BLaER1 treated with 17β-estradiol and CSF1 and Interleukin-3, amounts not matched to agents 10 nM and 100 nM (cell line): ENCODE data around the gene NRTN.

Experiments used
- H3K27ac ChIP-seq, 11 experiments: shearing (Covaris generic); formaldehyde crosslinking; 2 replicates each; pipeline ENCODE4 v1.8.1; 2022
- H3K27me3 ChIP-seq, 11 experiments: shearing (Covaris generic); formaldehyde crosslinking; 2 replicates each; pipeline ENCODE4 v1.8.1; 2022
- H3K36me3 ChIP-seq, 11 experiments: shearing (Covaris generic); formaldehyde crosslinking; 2 replicates each; pipeline ENCODE4 v1.8.1; 2022
- H3K4me1 ChIP-seq, 10 experiments: shearing (Covaris generic); formaldehyde crosslinking; 2 replicates each; pipeline ENCODE4 v1.8.1; 2022
- H3K4me2 ChIP-seq, 11 experiments: shearing (Covaris generic); formaldehyde crosslinking; 2 replicates each; pipeline ENCODE4 v1.8.1; 2022
- H3K4me3 ChIP-seq, 10 experiments: shearing (Covaris generic); formaldehyde crosslinking; 2 replicates each; pipeline ENCODE4 v1.8.1; 2022
- H3K9ac ChIP-seq, 11 experiments: shearing (Covaris generic); formaldehyde crosslinking; 2 replicates each; pipeline ENCODE4 v1.8.1; 2022
- H3K9me3 ChIP-seq, 11 experiments: shearing (Covaris generic); formaldehyde crosslinking; replicated peaks in 1 of 11; 2 replicates each; pipeline ENCODE4 v1.8.1; 2022
- H4K20me1 ChIP-seq, 11 experiments: shearing (Covaris generic); formaldehyde crosslinking; 2 replicates each; pipeline ENCODE4 v1.8.1; 2022
- Cebpa-rat ChIP-seq, 11 experiments: shearing (Covaris generic); IDR thresholded peaks; 2 replicates each; pipeline ENCODE4 v1.8.1; 2022

Gene NRTN

GRCh38 chr19:5806133-5806489 is 1.2 kb downstream of the NRTN start:
- no peak overlapping the region for H3K27ac ChIP-seq
- TF ChIP-seq Cebpa-rat (IDR thresholded peaks at IDR 0.05), result no peak
- H3K9me3 ChIP-seq, result no peaks in the 10 kb centered on the region
- H3K9ac ChIP-seq, result peak overlapping the region in 1 of 11 experiments; percentile 53; a peak in 1 of 22 replicates
- H3K4me1 ChIP-seq, result peaks cover 7 to 58% (median 49%) of the 10 kb centered on the region in 10 experiments; a peak in 19 of 20 replicates
- peak overlapping the region in 8 of 11 experiments; percentile 46 to 85 (median 67); a peak in 15 of 22 replicates for H3K4me2 ChIP-seq
- H3K36me3 ChIP-seq, result no peaks in the 10 kb centered on the region
- peaks cover 0 to 5% (median 0%) of the 10 kb centered on the region in 11 experiments; a peak in 3 of 22 replicates for H4K20me1 ChIP-seq
- H3K27me3 ChIP-seq, result peaks cover 20 to 38% (median 27%) of the 10 kb centered on the region in 11 experiments
- peak overlapping the region in 1 of 10 experiments; percentile 57; a peak in 1 of 20 replicates for H3K4me3 ChIP-seq

GRCh38 chr19:5806905-5807304 is 2.0 kb downstream of the NRTN start:
- no peak overlapping the region for H3K4me2 ChIP-seq
- H3K9ac ChIP-seq, result no peak overlapping the region
- peaks cover 7 to 56% (median 45%) of the 10 kb centered on the region in 10 experiments; a peak in 19 of 20 replicates for H3K4me1 ChIP-seq
- H3K4me3 ChIP-seq, result no peak overlapping the region
- peaks cover 20 to 38% (median 27%) of the 10 kb centered on the region in 11 experiments for H3K27me3 ChIP-seq
- H3K9me3 ChIP-seq, result no peaks in the 10 kb centered on the region
- H3K27ac ChIP-seq, result no peak overlapping the region
- peaks cover 0 to 5% (median 0%) of the 10 kb centered on the region in 11 experiments; a peak in 3 of 22 replicates for H4K20me1 ChIP-seq
- no peaks in the 10 kb centered on the region for H3K36me3 ChIP-seq
- TF ChIP-seq Cebpa-rat (IDR thresholded peaks at IDR 0.05), result no peak

- TF ChIP-seq Cebpa-rat (IDR thresholded peaks at IDR 0.05), result no peak
- Histone ChIP-seq H3K9me3 (no peaks in the 10 kb centered on the region), H3K4me1 (peaks cover 6 to 43% (median 31%) of the 10 kb centered on the region in 10 experiments; a peak in 19 of 20 replicates), H3K27me3 (peaks cover 20 to 38% (median 27%) of the 10 kb centered on the region in 11 experiments), H3K4me2 (peak overlapping the region in 9 of 11 experiments; percentile 27 to 69 (median 60); a peak in 18 of 22 replicates), H3K4me3 (no peak overlapping the region), H3K9ac (peak overlapping the region in 6 of 11 experiments; percentile 0 to 51 (median 23); a peak in 4 of 22 replicates), H3K36me3 (no peaks in the 10 kb centered on the region), H3K27ac (peak overlapping the region in 4 of 11 experiments; percentile 1 to 29 (median 20); a peak in 2 of 22 replicates), H4K20me1 (peaks cover 0 to 5% (median 0%) of the 10 kb centered on the region in 11 experiments; a peak in 3 of 22 replicates)
Measured at GRCh38 chr19:5808120-5808816, 3.4 kb downstream of the NRTN start.

GRCh38 chr19:5809053-5809452 is 4.2 kb downstream of the NRTN start:
- peak in 6 of 11 experiments; percentile 15 to 75 (median 34); a peak in 5 of 22 replicates for TF ChIP-seq Cebpa-rat (IDR thresholded peaks at IDR 0.05)
- Histone ChIP-seq H3K9me3 (no peaks in the 10 kb centered on the region), H4K20me1 (peaks cover 0 to 5% (median 0%) of the 10 kb centered on the region in 11 experiments; a peak in 3 of 22 replicates), H3K4me3 (no peak overlapping the region), H3K36me3 (no peaks in the 10 kb centered on the region), H3K27ac (peak overlapping the region in 3 of 11 experiments; percentile 32 to 36 (median 32); a peak in 3 of 22 replicates), H3K4me1 (peaks cover 0 to 37% (median 25%) of the 10 kb centered on the region in 10 experiments; a peak in 17 of 20 replicates), H3K27me3 (peaks cover 20 to 31% (median 25%) of the 10 kb centered on the region in 11 experiments), H3K9ac (0 out of 22 replicates have a peak overlapping the region, but pooled peaks of 1 of the 11 experiments have one; percentile 0), H3K4me2 (peak overlapping the region in 8 of 11 experiments; percentile 16 to 60 (median 38); a peak in 9 of 22 replicates)

GRCh38 chr19:5809469-5809868 is 4.6 kb downstream of the NRTN start:
- H3K36me3 ChIP-seq, result no peaks in the 10 kb centered on the region
- H3K27ac ChIP-seq, result peak overlapping the region in 3 of 11 experiments; percentile 32 to 36 (median 32); a peak in 3 of 22 replicates
- peaks cover 16 to 27% (median 21%) of the 10 kb centered on the region in 11 experiments for H3K27me3 ChIP-seq
- H3K4me2 ChIP-seq, result peak overlapping the region in 8 of 11 experiments; percentile 16 to 60 (median 38); a peak in 8 of 22 replicates
- no peaks in the 10 kb centered on the region for H3K9me3 ChIP-seq
- H3K4me1 ChIP-seq, result peaks cover 0 to 33% (median 22%) of the 10 kb centered on the region in 10 experiments; a peak in 17 of 20 replicates
- H3K4me3 ChIP-seq, result no peak overlapping the region
- no peak for TF ChIP-seq Cebpa-rat (IDR thresholded peaks at IDR 0.05)
- H4K20me1 ChIP-seq, result peaks cover 0 to 2% (median 0%) of the 10 kb centered on the region in 11 experiments; a peak in 3 of 22 replicates
- peak overlapping the region in 1 of 11 experiments; percentile 0; a peak in 1 of 22 replicates for H3K9ac ChIP-seq

- Histone ChIP-seq H4K20me1 (no peaks in the 10 kb centered on the region; a peak in 1 of 22 replicates), H3K4me2 (no peak overlapping the region), H3K4me1 (peaks cover 0 to 22% (median 16%) of the 10 kb centered on the region in 10 experiments; a peak in 17 of 20 replicates), H3K27ac (no peak overlapping the region), H3K27me3 (peaks cover 1 to 10% (median 5%) of the 10 kb centered on the region in 11 experiments; a peak in 19 of 22 replicates), H3K4me3 (no peak overlapping the region), H3K9me3 (no peaks in the 10 kb centered on the region), H3K36me3 (no peaks in the 10 kb centered on the region), H3K9ac (no peak overlapping the region)
- no peak for TF ChIP-seq Cebpa-rat (IDR thresholded peaks at IDR 0.05)
Measured at GRCh38 chr19:5811117-5811516, 6.2 kb downstream of the NRTN start.

- Histone ChIP-seq H4K20me1 (no peaks in the 10 kb centered on the region), H3K9ac (no peak overlapping the region), H3K36me3 (no peaks in the 10 kb centered on the region), H3K9me3 (no peaks in the 10 kb centered on the region), H3K27ac (no peak overlapping the region), H3K27me3 (no peaks in the 10 kb centered on the region), H3K4me1 (peaks cover 0 to 13% (median 4%) of the 10 kb centered on the region in 10 experiments; a peak in 10 of 20 replicates), H3K4me2 (no peak overlapping the region), H3K4me3 (no peak overlapping the region)
- no peak for TF ChIP-seq Cebpa-rat (IDR thresholded peaks at IDR 0.05)
Measured at GRCh38 chr19:5814123-5814851, 9.4 kb downstream of the NRTN start.

GRCh38 chr19:5814852-5815246 is 10.0 kb downstream of the NRTN start:
- no peak overlapping the region for H3K4me3 ChIP-seq
- H4K20me1 ChIP-seq, result no peaks in the 10 kb centered on the region
- H3K9ac ChIP-seq, result no peak overlapping the region
- peaks cover 0 to 11% (median 3%) of the 10 kb centered on the region in 10 experiments; a peak in 5 of 20 replicates for H3K4me1 ChIP-seq
- no peaks in the 10 kb centered on the region for H3K36me3 ChIP-seq
- no peak overlapping the region for H3K4me2 ChIP-seq
- TF ChIP-seq Cebpa-rat (IDR thresholded peaks at IDR 0.05), result no peak
- no peaks in the 10 kb centered on the region for H3K9me3 ChIP-seq
- H3K27ac ChIP-seq, result no peak overlapping the region
- no peaks in the 10 kb centered on the region for H3K27me3 ChIP-seq
